HUES48 (cell line): ENCODE data around the gene TDRD12.

Experiments
- H3K27ac ChIP-seq: one replicate; pipeline ENCODE4 v1.7.0; 2013; ENCODE audit warnings: low read depth, low read length, inconsistent platforms
- H3K27me3 ChIP-seq: 2 replicates; pipeline ENCODE4 v1.6.1; 2013; ENCODE audit warnings: mild to moderate bottlenecking, low read length; ENCODE audit not compliant: control insufficient read depth, insufficient read depth
- H3K36me3 ChIP-seq: 2 replicates; pipeline ENCODE4 v1.6.1; 2013; ENCODE audit warnings: low read length; ENCODE audit not compliant: control insufficient read depth, insufficient read depth
- H3K4me1 ChIP-seq: 2 replicates; pipeline ENCODE4 v1.6.1; 2013; ENCODE audit warnings: mild to moderate bottlenecking, low read length; ENCODE audit not compliant: control insufficient read depth, insufficient read depth
- H3K4me3 ChIP-seq: 2 replicates; pipeline ENCODE4 v1.5.1; 2013; ENCODE audit warnings: mild to moderate bottlenecking, low read depth, low read length
- H3K9ac ChIP-seq: 2 replicates; pipeline ENCODE4 v1.6.1; 2013; ENCODE audit warnings: mild to moderate bottlenecking, low read depth, low read length, moderate library complexity
- H3K9me3 ChIP-seq: 2 replicates; pipeline ENCODE4 v1.6.1; 2013; ENCODE audit warnings: low read length; ENCODE audit not compliant: control insufficient read depth, insufficient read depth

Gene TDRD12

GRCh38 chr19:32876919-32877285, 157.3 kb downstream of the TDRD12 start:
- Histone ChIP-seq H3K9me3 (no peaks in the 10 kb centered on the region), H3K36me3 (no peaks in the 10 kb centered on the region), H3K27me3 (no peaks in the 10 kb centered on the region), H3K4me3 (no peak overlapping the region), H3K27ac (no peak overlapping the region), H3K9ac (no peak overlapping the region), H3K4me1 (peaks cover 4% of the 10 kb centered on the region; the same call in 1 of the 2 replicates)
